HG03097 (cell line): Measurements from ENCODE around the gene KCNC2.
"Not testable (repeated sequence)": the region's sequence is repeated elsewhere in the genome, so short reads cannot be mapped to it uniquely, and the experiment has no call there.

Experiments
- ATAC-seq: cut with Tn5 transposase; IDR thresholded peaks from one replicate; pipeline ENCODE4 v1.9.1; 2021; ENCODE audit not compliant: unreplicated experiment, low FRiP score

Gene KCNC2

GRCh38 chr12:75209812-75210138, at the start of gene KCNC2:
KCNC2 (minus strand) TSS chr12:75209839.
- no peak for ATAC-seq

GRCh38 chr12:75259143-75259542, 49.5 kb upstream of the KCNC2 start:
- ATAC-seq, result no peak

GRCh38 chr12:75257510-75257909, 47.9 kb upstream of the KCNC2 start:
- no peak for ATAC-seq

- no peak for ATAC-seq
These were observed 35.5 kb upstream of the KCNC2 start for GRCh38 chr12:75245108-75245507.

GRCh38 chr12:75239987-75240386, 30.3 kb upstream of the KCNC2 start:
- ATAC-seq, result no peak

- no peak for ATAC-seq
These were observed 26.6 kb upstream of the KCNC2 start for GRCh38 chr12:75236206-75236605.

GRCh38 chr12:75227132-75227531, 17.5 kb upstream of the KCNC2 start:
- no peak for ATAC-seq

- ATAC-seq, result no peak
These were observed 2.4 kb upstream of the KCNC2 start for GRCh38 chr12:75212072-75212471.

GRCh38 chr12:75208856-75209811, 505 bp downstream of the KCNC2 start:
- ATAC-seq, result no peak

- ATAC-seq, result no peak
These were observed 2.1 kb downstream of the KCNC2 start for GRCh38 chr12:75207338-75208083.

GRCh38 chr12:75205558-75205957, 4.1 kb downstream of the KCNC2 start:
- ATAC-seq, result no peak

- ATAC-seq, result no peak
These were observed 12.8 kb downstream of the KCNC2 start for GRCh38 chr12:75196865-75197264.

- ATAC-seq, result no peak
These were observed 13.2 kb downstream of the KCNC2 start for GRCh38 chr12:75196408-75196807.

- no peak for ATAC-seq
These were observed 15.4 kb downstream of the KCNC2 start for GRCh38 chr12:75194250-75194649.

- ATAC-seq, result no peak
These were observed 17.4 kb downstream of the KCNC2 start for GRCh38 chr12:75192196-75192595.

- ATAC-seq, result no peak
These were observed 18.8 kb downstream of the KCNC2 start for GRCh38 chr12:75190846-75191245.

- ATAC-seq, result not testable (repeated sequence)
These were observed 23.8 kb downstream of the KCNC2 start for GRCh38 chr12:75185881-75186280.

- no peak for ATAC-seq
These were observed 25.1 kb downstream of the KCNC2 start for GRCh38 chr12:75184516-75184915.

GRCh38 chr12:75183967-75184366, 25.7 kb downstream of the KCNC2 start:
- no peak for ATAC-seq

- ATAC-seq, result no peak
These were observed 31.6 kb downstream of the KCNC2 start for GRCh38 chr12:75177997-75178396.

- ATAC-seq, result no peak
These were observed 37.0 kb downstream of the KCNC2 start for GRCh38 chr12:75172611-75173010.
